ENCODE data around the gene GPR107.

The GPR107 gene

GRCh38 chr9:130043654-130044623 is 9.8 kb upstream of the GPR107 start:
- Histone ChIP-seq H3K36me3 (ENCODE audit: insufficient read depth, low read length) (no peaks in the 10 kb centered on the region), H3K9ac (ENCODE audit: insufficient read length) (peak overlapping the region; percentile 63), H3K27ac (no peak overlapping the region), H3K9me3 (ENCODE audit: low read depth, low read length) (no peaks in the 10 kb centered on the region), H3K4me3 (peak overlapping the region; percentile 94)
- DNase-seq (ENCODE audit: low read depth, low spot score), result no peak
- TF ChIP-seq FOXP2 (optimal IDR thresholded peaks at IDR 0.05; ENCODE audit: control extremely low read depth, extremely low read length, insufficient read depth), result no peak
- no peak for TF ChIP-seq EZH2 (IDR thresholded peaks at IDR 0.05)
- TF ChIP-seq POLR2AphosphoS5 (IDR thresholded peaks at IDR 0.05; ENCODE audit: borderline replicate concordance, low read depth, low read length), result no peak

GRCh38 chr9:130045725-130046450 is 7.8 kb upstream of the GPR107 start:
- TF ChIP-seq EZH2 (IDR thresholded peaks at IDR 0.05) (no peak), POLR2AphosphoS5 (IDR thresholded peaks at IDR 0.05; ENCODE audit: borderline replicate concordance, low read depth, low read length) (no peak), FOXP2 (optimal IDR thresholded peaks at IDR 0.05; ENCODE audit: control extremely low read depth, extremely low read length, insufficient read depth) (no peak)
- no peaks in the 10 kb centered on the region for H3K9me3 ChIP-seq (ENCODE audit: low read depth, low read length)
- no peaks in the 10 kb centered on the region for H3K36me3 ChIP-seq (ENCODE audit: insufficient read depth, low read length)
- H3K9ac ChIP-seq (ENCODE audit: insufficient read length), result no peak overlapping the region
- H3K27ac ChIP-seq, result peak overlapping the region; percentile 12
- no peak for DNase-seq (ENCODE audit: low read depth, low spot score)
- no peak overlapping the region for H3K4me3 ChIP-seq

- no peaks in the 10 kb centered on the region for H3K36me3 ChIP-seq (ENCODE audit: insufficient read depth, low read length)
- no peak overlapping the region for H3K9ac ChIP-seq (ENCODE audit: insufficient read length)
- no peak overlapping the region for H3K4me3 ChIP-seq
- DNase-seq (ENCODE audit: low read depth, low spot score), result no peak
- no peak for TF ChIP-seq EZH2 (IDR thresholded peaks at IDR 0.05)
- TF ChIP-seq POLR2AphosphoS5 (IDR thresholded peaks at IDR 0.05; ENCODE audit: borderline replicate concordance, low read depth, low read length), result no peak
- no peak for TF ChIP-seq FOXP2 (optimal IDR thresholded peaks at IDR 0.05; ENCODE audit: control extremely low read depth, extremely low read length, insufficient read depth)
- H3K9me3 ChIP-seq (ENCODE audit: low read depth, low read length), result no peaks in the 10 kb centered on the region
- peak overlapping the region; percentile 29 for H3K27ac ChIP-seq
Measured at GRCh38 chr9:130049431-130050210, 4.1 kb upstream of the GPR107 start.

- no peak for TF ChIP-seq EZH2 (IDR thresholded peaks at IDR 0.05)
- TF ChIP-seq FOXP2 (optimal IDR thresholded peaks at IDR 0.05; ENCODE audit: control extremely low read depth, extremely low read length, insufficient read depth), result no peak
- no peak for TF ChIP-seq POLR2AphosphoS5 (IDR thresholded peaks at IDR 0.05; ENCODE audit: borderline replicate concordance, low read depth, low read length)
- H3K27ac ChIP-seq, result peak overlapping the region; percentile 29
- H3K9me3 ChIP-seq (ENCODE audit: low read depth, low read length), result no peaks in the 10 kb centered on the region
Measured at GRCh38 chr9:130050462-130050861, 3.2 kb upstream of the GPR107 start.

GRCh38 chr9:130051855-130052254 is 1.9 kb upstream of the GPR107 start:
- Histone ChIP-seq H3K9ac (ENCODE audit: insufficient read length) (peak overlapping the region; percentile 37), H3K4me3 (peak overlapping the region; percentile 37), H3K36me3 (ENCODE audit: insufficient read depth, low read length) (no peaks in the 10 kb centered on the region), H3K27ac (peak overlapping the region; percentile 1; the same call in 1 of the 2 replicates), H3K9me3 (ENCODE audit: low read depth, low read length) (no peaks in the 10 kb centered on the region)
- TF ChIP-seq EZH2 (IDR thresholded peaks at IDR 0.05) (no peak), POLR2AphosphoS5 (IDR thresholded peaks at IDR 0.05; ENCODE audit: borderline replicate concordance, low read depth, low read length) (no peak), FOXP2 (optimal IDR thresholded peaks at IDR 0.05; ENCODE audit: control extremely low read depth, extremely low read length, insufficient read depth) (no peak)
- no peak for DNase-seq (ENCODE audit: low read depth, low spot score)

More at GRCh38 chr9:130050462-130050861, 3.2 kb upstream of the GPR107 start:
- no peak for DNase-seq (ENCODE audit: low read depth, low spot score)
- no peaks in the 10 kb centered on the region for H3K36me3 ChIP-seq (ENCODE audit: insufficient read depth, low read length)
- no peak overlapping the region for H3K9ac ChIP-seq (ENCODE audit: insufficient read length)
- no peak overlapping the region for H3K4me3 ChIP-seq

- peak overlapping the region; percentile 88 for H3K9ac ChIP-seq (ENCODE audit: insufficient read length)
- H3K27ac ChIP-seq, result 0 out of 2 replicates have a peak overlapping the region, but pooled peaks have one; percentile 3
- TF ChIP-seq EZH2 (IDR thresholded peaks at IDR 0.05) (no peak), POLR2AphosphoS5 (IDR thresholded peaks at IDR 0.05; ENCODE audit: borderline replicate concordance, low read depth, low read length) (no peak), FOXP2 (optimal IDR thresholded peaks at IDR 0.05; ENCODE audit: control extremely low read depth, extremely low read length, insufficient read depth) (no peak)
- no peak for DNase-seq (ENCODE audit: low read depth, low spot score)
- H3K9me3 ChIP-seq (ENCODE audit: low read depth, low read length), result no peaks in the 10 kb centered on the region
- no peaks in the 10 kb centered on the region; the same call in 1 of the 2 replicates for H3K36me3 ChIP-seq (ENCODE audit: insufficient read depth, low read length)
- peak overlapping the region; percentile 93 for H3K4me3 ChIP-seq
Measured at GRCh38 chr9:130053109-130053503, 600 bp upstream of the GPR107 start.

- Histone ChIP-seq H3K36me3 (ENCODE audit: insufficient read depth, low read length) (no peaks in the 10 kb centered on the region; the same call in 1 of the 2 replicates), H3K9me3 (ENCODE audit: low read depth, low read length) (no peaks in the 10 kb centered on the region), H3K27ac (peak overlapping the region; percentile 35; the same call in 1 of the 2 replicates), H3K4me3 (peak overlapping the region; percentile 93), H3K9ac (ENCODE audit: insufficient read length) (peak overlapping the region; percentile 88)
- no peak for DNase-seq (ENCODE audit: low read depth, low spot score)
- no peak for TF ChIP-seq FOXP2 (optimal IDR thresholded peaks at IDR 0.05; ENCODE audit: control extremely low read depth, extremely low read length, insufficient read depth)
- no peak for TF ChIP-seq POLR2AphosphoS5 (IDR thresholded peaks at IDR 0.05; ENCODE audit: borderline replicate concordance, low read depth, low read length)
- TF ChIP-seq EZH2 (IDR thresholded peaks at IDR 0.05), result no peak
Measured at GRCh38 chr9:130054325-130054786, 650 bp downstream of the GPR107 start.
